A549 (cell line): Measurements from ENCODE around the gene TAL1.

Source experiments
- CBX2 ChIP-seq: fragments of 200-600 bp; sonication (generic); IDR thresholded peaks from 2 replicates; pipeline ENCODE4 v1.6.1; 2016; ENCODE audit warnings: low read depth, mild to moderate bottlenecking, borderline replicate concordance
- CEBPB ChIP-seq, 2 experiments: fragments of >200 bp in 1 of 2; sonication (Bioruptor Twin) in 1 of 2; formaldehyde crosslinking in 1 of 2; IDR thresholded peaks; 2 replicates each; pipeline ENCODE4 v1.6.1; 2012 to 2016
- EP300 ChIP-seq, 2 experiments: fragments of >200 bp; sonication (Bioruptor Twin); formaldehyde crosslinking; IDR thresholded peaks; 2 replicates in 1 of 2; 3 replicates in 1 of 2; pipeline ENCODE4 v1.6.1; 2016 to 2017
- FOXS1 ChIP-seq: fragments of 250-450 bp; sonication (Bioruptor Pico); IDR thresholded peaks from 2 replicates; pipeline ENCODE4 v1.5.0; 2020; ENCODE audit warnings: mild to moderate bottlenecking, moderate library complexity
- GATA3 ChIP-seq: IDR thresholded peaks from 2 replicates; pipeline ENCODE4 v1.6.1; 2012; ENCODE audit warnings: borderline replicate concordance
- POLR2A ChIP-seq: IDR thresholded peaks from 2 replicates; pipeline ENCODE4 v1.6.1; 2012; ENCODE audit warnings: mild to moderate bottlenecking, low read length
- ZSCAN20 ChIP-seq: fragments of 250-450 bp; sonication (Bioruptor Pico); IDR thresholded peaks from 2 replicates; pipeline ENCODE4 v1.8.0; 2022; ENCODE audit warnings: mild to moderate bottlenecking, moderate library complexity
- TF ChIP-seq, protein P1 (sequence below): IDR thresholded peaks from 2 replicates; pipeline ENCODE4 v1.6.1; 2012
- TF ChIP-seq, protein P2 (sequence below): fragments of >200 bp; sonication (Bioruptor Twin); formaldehyde crosslinking; IDR thresholded peaks from 3 replicates; pipeline ENCODE4 v1.5.1; 2016
- TF ChIP-seq, protein P3 (sequence below): fragments of 200-600 bp; sonication (generic); IDR thresholded peaks from 2 replicates; pipeline ENCODE4 v1.6.1; 2016; ENCODE audit warnings: antibody characterized with exemption, mild to moderate bottlenecking, moderate library complexity

DNA sequence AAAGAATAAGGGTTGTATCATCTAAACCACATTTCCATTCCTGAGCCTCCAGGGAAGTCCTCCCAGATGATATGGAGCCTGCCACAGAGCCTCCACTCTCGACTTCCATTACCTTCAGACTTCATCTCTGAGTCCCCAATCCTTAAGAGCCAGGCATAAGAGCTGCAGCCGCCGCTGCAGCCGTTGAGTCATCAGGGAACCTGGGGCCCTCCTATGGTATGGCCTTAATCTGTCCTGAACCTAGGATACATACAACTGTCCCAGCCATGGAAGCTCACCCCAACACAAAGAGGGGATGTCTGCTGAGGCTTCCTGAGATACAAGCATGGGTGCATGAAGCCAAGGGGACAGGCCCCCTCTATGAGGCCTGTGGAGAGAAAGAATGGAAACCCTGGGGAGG lies 16.3 kb downstream of the TAL1 start:
- TF ChIP-seq FOXS1 (CRISPR knock-in tag) (no peak), POLR2A (no peak), CBX2 (no peak), EP300 (IDR thresholded peaks at IDR 0.05) (no peak), GATA3 (no peak), CEBPB (IDR thresholded peaks at IDR 0.05) (no peak), ZSCAN20 (CRISPR knock-in tag) (no peak)
- TF ChIP-seq, protein P1, sequence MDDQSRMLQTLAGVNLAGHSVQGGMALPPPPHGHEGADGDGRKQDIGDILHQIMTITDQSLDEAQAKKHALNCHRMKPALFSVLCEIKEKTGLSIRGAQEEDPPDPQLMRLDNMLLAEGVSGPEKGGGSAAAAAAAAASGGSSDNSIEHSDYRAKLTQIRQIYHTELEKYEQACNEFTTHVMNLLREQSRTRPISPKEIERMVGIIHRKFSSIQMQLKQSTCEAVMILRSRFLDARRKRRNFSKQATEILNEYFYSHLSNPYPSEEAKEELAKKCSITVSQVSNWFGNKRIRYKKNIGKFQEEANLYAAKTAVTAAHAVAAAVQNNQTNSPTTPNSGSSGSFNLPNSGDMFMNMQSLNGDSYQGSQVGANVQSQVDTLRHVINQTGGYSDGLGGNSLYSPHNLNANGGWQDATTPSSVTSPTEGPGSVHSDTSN = no peak
- TF ChIP-seq, protein P2, sequence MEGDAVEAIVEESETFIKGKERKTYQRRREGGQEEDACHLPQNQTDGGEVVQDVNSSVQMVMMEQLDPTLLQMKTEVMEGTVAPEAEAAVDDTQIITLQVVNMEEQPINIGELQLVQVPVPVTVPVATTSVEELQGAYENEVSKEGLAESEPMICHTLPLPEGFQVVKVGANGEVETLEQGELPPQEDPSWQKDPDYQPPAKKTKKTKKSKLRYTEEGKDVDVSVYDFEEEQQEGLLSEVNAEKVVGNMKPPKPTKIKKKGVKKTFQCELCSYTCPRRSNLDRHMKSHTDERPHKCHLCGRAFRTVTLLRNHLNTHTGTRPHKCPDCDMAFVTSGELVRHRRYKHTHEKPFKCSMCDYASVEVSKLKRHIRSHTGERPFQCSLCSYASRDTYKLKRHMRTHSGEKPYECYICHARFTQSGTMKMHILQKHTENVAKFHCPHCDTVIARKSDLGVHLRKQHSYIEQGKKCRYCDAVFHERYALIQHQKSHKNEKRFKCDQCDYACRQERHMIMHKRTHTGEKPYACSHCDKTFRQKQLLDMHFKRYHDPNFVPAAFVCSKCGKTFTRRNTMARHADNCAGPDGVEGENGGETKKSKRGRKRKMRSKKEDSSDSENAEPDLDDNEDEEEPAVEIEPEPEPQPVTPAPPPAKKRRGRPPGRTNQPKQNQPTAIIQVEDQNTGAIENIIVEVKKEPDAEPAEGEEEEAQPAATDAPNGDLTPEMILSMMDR = no peak
- TF ChIP-seq, protein P3, sequence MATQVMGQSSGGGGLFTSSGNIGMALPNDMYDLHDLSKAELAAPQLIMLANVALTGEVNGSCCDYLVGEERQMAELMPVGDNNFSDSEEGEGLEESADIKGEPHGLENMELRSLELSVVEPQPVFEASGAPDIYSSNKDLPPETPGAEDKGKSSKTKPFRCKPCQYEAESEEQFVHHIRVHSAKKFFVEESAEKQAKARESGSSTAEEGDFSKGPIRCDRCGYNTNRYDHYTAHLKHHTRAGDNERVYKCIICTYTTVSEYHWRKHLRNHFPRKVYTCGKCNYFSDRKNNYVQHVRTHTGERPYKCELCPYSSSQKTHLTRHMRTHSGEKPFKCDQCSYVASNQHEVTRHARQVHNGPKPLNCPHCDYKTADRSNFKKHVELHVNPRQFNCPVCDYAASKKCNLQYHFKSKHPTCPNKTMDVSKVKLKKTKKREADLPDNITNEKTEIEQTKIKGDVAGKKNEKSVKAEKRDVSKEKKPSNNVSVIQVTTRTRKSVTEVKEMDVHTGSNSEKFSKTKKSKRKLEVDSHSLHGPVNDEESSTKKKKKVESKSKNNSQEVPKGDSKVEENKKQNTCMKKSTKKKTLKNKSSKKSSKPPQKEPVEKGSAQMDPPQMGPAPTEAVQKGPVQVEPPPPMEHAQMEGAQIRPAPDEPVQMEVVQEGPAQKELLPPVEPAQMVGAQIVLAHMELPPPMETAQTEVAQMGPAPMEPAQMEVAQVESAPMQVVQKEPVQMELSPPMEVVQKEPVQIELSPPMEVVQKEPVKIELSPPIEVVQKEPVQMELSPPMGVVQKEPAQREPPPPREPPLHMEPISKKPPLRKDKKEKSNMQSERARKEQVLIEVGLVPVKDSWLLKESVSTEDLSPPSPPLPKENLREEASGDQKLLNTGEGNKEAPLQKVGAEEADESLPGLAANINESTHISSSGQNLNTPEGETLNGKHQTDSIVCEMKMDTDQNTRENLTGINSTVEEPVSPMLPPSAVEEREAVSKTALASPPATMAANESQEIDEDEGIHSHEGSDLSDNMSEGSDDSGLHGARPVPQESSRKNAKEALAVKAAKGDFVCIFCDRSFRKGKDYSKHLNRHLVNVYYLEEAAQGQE = no peak
